ENCODE measurements around the gene ECM2.

ECM2 gene

DNA sequence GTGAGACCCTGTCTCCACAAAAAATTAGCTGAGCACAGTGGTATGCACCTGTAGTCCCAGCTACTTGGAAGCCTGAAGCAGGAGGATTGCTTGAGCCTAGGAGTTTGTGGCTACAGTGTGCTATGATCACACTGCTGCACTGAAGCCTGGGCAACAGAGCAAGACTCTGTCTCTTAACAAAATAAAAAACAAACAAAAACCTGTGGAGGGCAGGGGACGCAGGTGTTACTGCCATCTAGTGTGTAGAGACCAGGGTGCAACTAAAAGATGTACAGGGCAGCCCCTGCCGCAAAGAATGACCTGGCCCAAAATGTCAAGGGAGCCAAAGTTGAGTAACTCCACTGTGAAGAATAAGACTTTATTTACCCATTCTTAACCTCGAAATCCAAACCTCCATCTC, 80.6 kb downstream of the ECM2 start:
- H3K4me3 ChIP-seq (ENCODE audit: low read depth, low read length) = no peak overlapping the region
- TF ChIP-seq, protein P1, sequence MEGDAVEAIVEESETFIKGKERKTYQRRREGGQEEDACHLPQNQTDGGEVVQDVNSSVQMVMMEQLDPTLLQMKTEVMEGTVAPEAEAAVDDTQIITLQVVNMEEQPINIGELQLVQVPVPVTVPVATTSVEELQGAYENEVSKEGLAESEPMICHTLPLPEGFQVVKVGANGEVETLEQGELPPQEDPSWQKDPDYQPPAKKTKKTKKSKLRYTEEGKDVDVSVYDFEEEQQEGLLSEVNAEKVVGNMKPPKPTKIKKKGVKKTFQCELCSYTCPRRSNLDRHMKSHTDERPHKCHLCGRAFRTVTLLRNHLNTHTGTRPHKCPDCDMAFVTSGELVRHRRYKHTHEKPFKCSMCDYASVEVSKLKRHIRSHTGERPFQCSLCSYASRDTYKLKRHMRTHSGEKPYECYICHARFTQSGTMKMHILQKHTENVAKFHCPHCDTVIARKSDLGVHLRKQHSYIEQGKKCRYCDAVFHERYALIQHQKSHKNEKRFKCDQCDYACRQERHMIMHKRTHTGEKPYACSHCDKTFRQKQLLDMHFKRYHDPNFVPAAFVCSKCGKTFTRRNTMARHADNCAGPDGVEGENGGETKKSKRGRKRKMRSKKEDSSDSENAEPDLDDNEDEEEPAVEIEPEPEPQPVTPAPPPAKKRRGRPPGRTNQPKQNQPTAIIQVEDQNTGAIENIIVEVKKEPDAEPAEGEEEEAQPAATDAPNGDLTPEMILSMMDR (IDR thresholded peaks at IDR 0.05; ENCODE audit: insufficient read depth, low read depth, low read length, missing control alignments) = peak; percentile 26

DNA sequence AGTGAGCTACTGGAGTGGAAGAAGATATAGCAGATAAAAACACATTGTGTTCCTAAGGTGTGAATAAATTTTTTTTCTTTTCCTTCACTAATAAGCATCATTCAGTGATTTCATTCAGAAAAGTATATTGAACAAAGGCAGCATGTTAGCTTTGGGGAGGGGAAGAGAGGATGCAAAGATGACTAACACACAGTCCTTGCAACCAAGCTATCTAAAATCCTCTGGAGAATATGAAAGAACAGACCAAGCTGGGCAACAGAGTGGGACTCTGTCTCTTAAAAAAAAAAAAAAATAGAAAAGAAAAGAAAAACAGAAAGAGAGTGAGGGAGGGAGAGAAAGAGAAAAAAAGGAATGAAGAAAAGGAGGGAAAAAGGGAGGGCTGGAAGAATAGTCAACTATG, 89.3 kb downstream of the ECM2 start:
- no peak for DNase-seq (ENCODE audit: low read depth)
- H3K4me3 ChIP-seq (ENCODE audit: low read depth, low read length) = no peak overlapping the region
- TF ChIP-seq, protein P1 (IDR thresholded peaks at IDR 0.05; ENCODE audit: insufficient read depth, low read depth, low read length, missing control alignments) = no peak

More for the DNA sequence above, 80.6 kb downstream of the ECM2 start:
- DNase-seq (ENCODE audit: low read depth) = peak; percentile 23
